Mononuclear cell (primary cell): ENCODE results near the gene YY1. TPM values are rescaled to one million over a fixed set of nuclear protein-coding genes. Genes with fewer than 3 reads are reported as not detected.
"Not testable (repeated sequence)": the region's sequence is repeated elsewhere in the genome, so short reads cannot be mapped to it uniquely, and the experiment has no call there.

Experiments used
- H3K27me3 ChIP-seq: 2 replicates; pipeline ENCODE4 v1.6.0; 2011; ENCODE audit warnings: low read length, control low read depth; ENCODE audit not compliant: insufficient read depth
- H3K4me1 ChIP-seq: 2 replicates; pipeline ENCODE4 v1.5.1; 2011; ENCODE audit warnings: mild to moderate bottlenecking, low read length, control low read depth; ENCODE audit not compliant: insufficient read depth
- H3K4me3 ChIP-seq: 2 replicates; pipeline ENCODE4 v1.5.1; 2011; ENCODE audit warnings: mild to moderate bottlenecking, low read length, moderate library complexity
- H3K9me3 ChIP-seq: 2 replicates; pipeline ENCODE4 v1.5.1; 2011; ENCODE audit warnings: low read depth, mild to moderate bottlenecking, control low read depth, low read length
- total RNA-seq: library from RNA; depleted of rRNA; stranded (reverse); fragments of >200 nt; gene quantifications from one replicate; pipeline ENCODE4 v1.2.3, GENCODE V29; 2012

The YY1 gene
- total RNA-seq, result 80.5 TPM

DNA sequence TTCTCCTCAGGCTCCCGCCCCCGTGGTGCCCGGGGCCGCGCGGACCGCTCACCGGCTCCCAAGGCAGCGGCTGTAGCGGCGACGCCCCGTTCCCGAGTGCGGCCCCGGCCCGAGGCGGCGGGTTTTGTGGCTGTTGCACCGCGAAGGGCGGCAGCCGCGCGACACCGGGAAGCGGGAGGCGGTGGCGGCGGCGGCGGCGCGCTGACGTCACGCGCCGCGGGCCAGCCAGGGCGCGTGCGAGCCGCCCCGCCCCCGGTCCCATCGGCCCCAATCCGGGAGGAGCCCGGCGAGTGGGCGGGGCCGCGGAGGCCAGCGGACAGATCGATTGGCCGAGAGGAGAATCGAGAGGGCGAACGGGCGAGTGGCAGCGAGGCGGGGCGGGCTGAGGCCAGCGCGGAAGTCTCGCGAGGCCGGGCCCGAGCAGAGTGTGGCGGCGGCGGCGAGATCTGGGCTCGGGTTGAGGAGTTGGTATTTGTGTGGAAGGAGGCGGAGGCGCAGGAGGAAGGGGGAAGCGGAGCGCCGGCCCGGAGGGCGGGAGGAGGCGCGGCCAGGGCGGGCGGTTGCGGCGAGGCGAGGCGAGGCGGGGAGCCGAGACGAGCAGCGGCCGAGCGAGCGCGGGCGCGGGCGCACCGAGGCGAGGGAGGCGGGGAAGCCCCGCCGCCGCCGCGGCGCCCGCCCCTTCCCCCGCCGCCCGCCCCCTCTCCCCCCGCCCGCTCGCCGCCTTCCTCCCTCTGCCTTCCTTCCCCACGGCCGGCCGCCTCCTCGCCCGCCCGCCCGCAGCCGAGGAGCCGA lies at the start of gene YY1:
YY1 (plus strand) TSS at position 726 of the 792 bp plus-strand sequence. CDS start 101 bp downstream, outside the sequence.
- Histone ChIP-seq H3K27me3 (no peaks in the 10 kb centered on the region), H3K4me1 (peaks cover 62% of the 10 kb centered on the region), H3K9me3 (no peaks in the 10 kb centered on the region), H3K4me3 (peak within 1 kb of the TSS; percentile 94)

DNA sequence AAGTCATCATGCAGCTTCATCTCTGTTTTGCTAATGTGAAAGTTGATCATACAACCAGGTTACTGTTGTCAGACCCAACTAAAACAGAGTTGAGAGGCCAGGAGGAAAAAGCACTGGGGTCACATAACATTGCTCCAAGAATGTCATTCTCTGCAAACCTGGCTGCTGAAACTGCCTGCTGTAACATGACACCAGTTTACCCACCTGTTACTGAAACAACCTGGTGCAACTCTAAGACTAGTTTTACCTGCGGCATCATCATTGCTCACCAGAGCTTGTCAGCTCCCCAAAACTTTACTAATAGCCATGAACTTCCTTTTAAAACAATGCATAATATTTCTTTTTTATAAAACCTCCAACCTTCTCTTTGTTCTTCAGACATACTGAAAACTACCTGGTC lies 48.8 kb upstream of the YY1 start:
- H3K9me3 ChIP-seq, result no peaks in the 10 kb centered on the region
- no peaks in the 10 kb centered on the region for H3K27me3 ChIP-seq
- H3K4me3 ChIP-seq, result no peak overlapping the region
- peaks cover 15% of the 10 kb centered on the region for H3K4me1 ChIP-seq

DNA sequence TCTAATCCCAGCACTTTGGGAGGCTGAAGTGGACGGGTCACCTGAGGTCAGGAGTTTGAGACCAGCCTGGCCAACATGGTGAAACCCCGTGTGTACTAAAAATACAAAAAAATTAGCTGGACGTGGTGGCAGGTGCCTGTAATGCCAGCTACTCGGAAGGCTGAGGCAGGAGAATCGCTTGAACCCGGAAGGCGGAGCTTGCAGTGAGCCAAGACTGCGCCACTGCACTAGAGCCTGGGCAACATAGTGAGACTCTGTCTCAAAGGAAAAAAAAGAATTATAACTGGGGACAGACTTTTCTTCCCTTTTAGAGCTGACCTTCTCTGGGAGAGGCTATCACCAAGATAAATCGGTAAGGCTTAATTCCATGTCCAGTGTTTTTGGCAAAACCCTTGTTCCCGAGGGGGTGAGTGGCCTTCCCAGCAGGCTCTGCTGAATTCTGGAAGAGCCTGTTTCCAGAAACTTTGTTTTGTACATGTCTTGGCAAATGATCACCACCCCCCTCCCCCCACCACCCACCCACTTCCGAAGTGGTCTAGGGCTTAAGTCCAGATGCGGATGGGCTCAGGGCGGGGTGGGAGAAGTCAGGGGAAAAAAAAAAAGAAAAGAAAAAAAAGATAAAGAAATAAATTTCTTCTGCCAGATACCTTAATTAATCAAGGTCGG lies 47.2 kb upstream of the YY1 start:
- Histone ChIP-seq H3K4me3 (no peak overlapping the region), H3K4me1 (peaks cover 15% of the 10 kb centered on the region), H3K9me3 (no peaks in the 10 kb centered on the region)

DNA sequence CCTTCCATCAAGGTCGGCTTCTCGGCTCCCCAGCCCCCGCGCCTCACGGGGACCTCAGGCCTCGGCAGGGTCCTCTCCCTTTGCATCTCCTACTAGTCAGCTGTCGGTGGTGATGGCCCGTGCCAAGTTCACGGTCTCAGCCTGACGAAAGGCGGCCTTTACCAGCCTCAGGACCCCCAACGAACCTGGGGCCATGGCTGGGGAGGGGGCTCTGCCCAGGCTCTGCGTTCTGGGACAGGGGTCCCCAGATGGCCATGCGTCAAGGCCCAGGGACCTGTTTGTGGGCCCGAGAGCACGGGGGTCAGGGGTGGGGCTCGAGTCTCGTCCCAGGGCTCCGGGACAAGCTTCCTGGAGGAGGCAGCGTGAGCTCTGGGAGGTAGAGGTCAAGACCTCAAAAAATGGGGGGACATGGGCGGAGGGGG lies 46.7 kb upstream of the YY1 start:
- peak overlapping the region; percentile 34 for H3K4me3 ChIP-seq
- no peaks in the 10 kb centered on the region for H3K9me3 ChIP-seq
- no peaks in the 10 kb centered on the region for H3K27me3 ChIP-seq
- peaks cover 15% of the 10 kb centered on the region for H3K4me1 ChIP-seq

More for the DNA sequence above, 47.2 kb upstream of the YY1 start:
- no peaks in the 10 kb centered on the region for H3K27me3 ChIP-seq

DNA sequence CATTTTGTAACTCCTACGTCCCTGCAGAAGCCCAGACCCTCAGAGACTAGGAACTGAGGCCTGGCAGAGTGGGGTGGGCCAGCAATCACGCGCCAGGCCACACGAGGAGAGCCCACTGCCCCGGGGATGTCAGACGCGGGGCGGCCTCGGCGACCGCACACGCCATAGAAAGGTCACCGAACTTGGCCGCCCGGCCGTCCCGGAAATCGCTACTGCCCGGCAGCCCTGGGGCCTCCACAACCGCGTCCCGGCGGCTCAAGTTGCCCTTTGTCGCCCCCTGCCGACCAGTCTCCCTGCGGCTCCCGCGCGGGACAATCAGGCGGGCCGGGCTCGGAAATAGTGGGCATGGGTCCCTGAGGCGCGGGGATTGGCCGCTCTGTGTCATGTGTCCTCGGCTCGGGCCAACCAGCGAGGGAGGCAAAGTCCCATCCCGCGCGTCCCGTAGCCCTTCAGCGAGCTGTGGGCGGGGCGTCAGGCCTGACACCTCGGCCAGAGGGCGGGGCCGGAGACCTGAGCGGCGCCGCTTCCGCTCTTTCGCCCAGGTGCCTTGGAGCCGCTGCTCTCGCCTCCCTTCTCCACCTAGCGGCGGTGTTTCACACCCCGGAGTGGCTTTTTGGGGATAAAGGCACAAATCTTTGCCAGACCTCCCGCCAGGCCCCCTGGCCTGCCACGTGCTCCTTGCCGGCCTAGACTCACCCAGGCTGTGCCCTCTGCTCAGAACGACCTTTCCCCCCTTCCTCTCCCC lies 46.1 kb upstream of the YY1 start:
- Histone ChIP-seq H3K4me3 (peak overlapping the region; percentile 34), H3K9me3 (no peaks in the 10 kb centered on the region), H3K27me3 (no peaks in the 10 kb centered on the region)

DNA sequence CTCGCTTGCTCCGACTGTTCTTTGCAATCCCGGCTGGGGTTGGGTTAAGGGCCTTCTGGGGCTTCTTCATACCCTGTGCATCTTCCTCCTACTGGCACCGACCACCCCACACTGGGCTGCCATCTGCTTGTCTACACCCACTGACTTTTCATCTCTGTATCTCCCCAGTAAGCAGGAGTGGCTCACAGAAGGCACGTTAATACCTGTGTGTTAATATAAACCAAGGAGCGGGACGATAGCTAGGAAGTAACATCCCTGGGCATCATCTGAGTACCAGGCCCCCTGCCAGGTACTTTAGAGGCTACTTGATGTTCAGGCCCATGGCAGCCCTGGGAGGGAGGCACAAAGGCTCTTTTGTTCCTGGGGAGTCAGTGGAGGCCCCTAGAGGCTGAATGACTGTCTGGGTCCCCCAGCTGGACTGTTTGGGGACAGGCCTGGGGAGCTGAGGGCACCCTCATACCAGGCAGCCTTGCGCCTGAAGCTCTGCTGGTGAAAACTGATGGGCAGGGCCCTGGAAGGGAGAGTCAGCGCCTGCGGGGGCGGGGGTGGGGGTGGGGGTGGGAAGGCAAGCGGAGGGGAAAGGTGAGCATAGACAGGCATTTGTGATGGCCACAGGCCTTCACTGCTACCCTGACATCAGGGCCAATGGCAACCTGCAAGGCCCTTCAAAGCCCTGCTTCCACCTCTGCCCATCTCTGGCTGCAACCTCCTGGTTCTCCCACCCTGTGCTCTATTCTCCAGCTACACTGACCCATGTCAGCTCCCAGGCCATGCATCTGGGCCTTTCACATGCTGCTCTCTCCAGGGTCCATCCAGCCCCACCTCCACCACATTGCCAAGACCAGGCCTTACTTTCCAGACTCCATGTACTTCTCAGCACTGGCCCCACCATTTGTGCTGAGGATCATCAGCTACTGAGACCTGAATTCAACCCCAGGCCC lies 45.3 kb upstream of the YY1 start:
- Histone ChIP-seq H3K9me3 (no peaks in the 10 kb centered on the region), H3K4me3 (peak overlapping the region; percentile 20), H3K27me3 (no peaks in the 10 kb centered on the region), H3K4me1 (peaks cover 15% of the 10 kb centered on the region)

More for the DNA sequence above, 46.1 kb upstream of the YY1 start:
- peaks cover 15% of the 10 kb centered on the region for H3K4me1 ChIP-seq

DNA sequence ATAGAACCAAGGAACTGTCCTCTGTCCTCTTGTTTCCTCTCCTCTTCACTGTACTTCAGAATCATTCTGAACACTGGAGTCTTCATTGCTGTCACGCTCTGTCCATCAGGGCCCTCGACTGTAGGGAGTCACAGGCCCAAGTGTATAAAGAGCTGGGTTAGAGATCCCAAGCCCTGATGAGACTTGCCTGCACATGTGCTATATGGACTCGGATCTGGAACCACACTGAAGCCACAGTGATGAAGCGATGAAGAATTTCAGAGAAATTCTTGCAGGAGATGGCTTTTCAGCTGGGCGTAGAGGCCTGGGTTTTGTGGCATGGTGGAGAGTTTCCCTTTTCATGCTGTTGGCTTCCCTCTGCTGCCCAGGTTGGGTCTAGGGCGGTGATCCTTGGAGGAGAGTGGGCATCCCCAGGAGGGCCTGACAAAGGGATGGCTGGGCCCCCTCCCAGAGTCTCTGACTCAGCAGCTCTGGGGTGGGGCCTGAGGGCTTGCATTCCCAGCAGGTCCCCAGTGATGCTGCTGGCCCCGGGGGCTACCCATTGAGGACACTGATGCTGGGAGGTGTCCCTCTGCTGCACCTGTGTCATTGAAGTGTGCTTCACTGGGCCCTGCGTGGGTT lies 39.6 kb upstream of the YY1 start:
- no peak overlapping the region for H3K4me3 ChIP-seq
- H3K9me3 ChIP-seq, result no peaks in the 10 kb centered on the region
- no peaks in the 10 kb centered on the region for H3K4me1 ChIP-seq
- H3K27me3 ChIP-seq, result no peaks in the 10 kb centered on the region

DNA sequence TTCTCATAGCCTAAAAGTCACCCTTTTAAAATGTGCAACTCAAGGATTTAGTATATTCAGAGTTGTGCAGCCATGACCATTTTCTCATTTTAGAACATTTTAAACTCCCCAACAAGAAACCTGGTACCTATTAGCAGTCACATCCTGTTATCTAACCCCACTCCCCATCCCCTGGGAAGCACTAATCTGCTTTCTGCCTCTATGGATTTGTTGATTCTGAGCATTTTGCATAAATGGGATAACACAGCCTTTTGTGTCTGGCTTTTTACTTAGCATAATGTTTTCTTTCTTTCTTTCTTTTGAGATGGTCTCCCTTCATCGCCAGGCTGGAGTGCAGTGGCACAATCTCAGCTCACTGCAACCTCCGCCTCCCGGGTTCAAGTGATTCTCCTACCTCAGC lies 38.6 kb upstream of the YY1 start:
- H3K4me1 ChIP-seq, result no peaks in the 10 kb centered on the region
- H3K9me3 ChIP-seq, result no peaks in the 10 kb centered on the region
- no peaks in the 10 kb centered on the region for H3K27me3 ChIP-seq
- H3K4me3 ChIP-seq, result no peak overlapping the region

DNA sequence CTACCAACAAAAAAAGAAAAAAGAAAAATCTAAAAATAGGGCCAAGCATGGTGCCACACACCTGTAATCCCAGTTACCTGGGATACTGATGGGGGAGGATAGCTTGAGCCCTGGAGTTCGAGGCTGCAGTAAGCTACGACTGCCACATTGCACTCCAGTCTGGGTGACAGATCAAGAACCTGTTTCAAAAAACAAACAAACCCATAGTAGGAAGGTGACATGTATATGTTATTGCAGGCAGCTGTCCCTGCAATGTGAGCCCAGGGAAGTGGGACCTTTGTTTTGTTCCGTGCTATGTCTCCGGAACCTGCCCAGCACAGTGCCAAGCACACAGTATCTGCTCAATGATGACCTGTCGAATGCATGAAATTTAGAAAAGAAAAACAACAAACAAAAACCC lies 37.2 kb upstream of the YY1 start:
- Histone ChIP-seq H3K27me3 (no peaks in the 10 kb centered on the region), H3K4me3 (no peak overlapping the region), H3K4me1 (no peaks in the 10 kb centered on the region), H3K9me3 (no peaks in the 10 kb centered on the region)

DNA sequence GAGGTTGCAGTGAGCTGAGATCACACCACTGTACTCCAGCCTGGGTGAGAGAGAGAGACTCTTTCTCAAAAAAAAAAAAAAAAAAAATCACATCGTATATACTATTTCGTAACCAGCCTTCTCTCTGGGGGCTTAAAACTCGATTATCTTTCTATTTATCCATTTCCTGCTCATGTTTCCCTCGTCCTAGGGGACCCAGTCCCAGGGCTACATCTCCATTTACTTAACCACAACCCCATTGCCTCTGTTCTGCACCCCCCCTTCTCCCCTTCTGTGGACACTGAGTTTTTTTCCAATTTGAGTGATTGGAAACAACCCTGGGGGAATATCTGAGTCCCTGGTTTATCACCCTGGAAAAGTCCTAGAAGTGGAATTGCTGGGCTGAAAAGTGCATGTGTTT lies 36.2 kb upstream of the YY1 start:
- H3K27me3 ChIP-seq, result no peaks in the 10 kb centered on the region
- H3K4me1 ChIP-seq, result no peaks in the 10 kb centered on the region
- H3K4me3 ChIP-seq, result no peak overlapping the region
- H3K9me3 ChIP-seq, result no peaks in the 10 kb centered on the region

DNA sequence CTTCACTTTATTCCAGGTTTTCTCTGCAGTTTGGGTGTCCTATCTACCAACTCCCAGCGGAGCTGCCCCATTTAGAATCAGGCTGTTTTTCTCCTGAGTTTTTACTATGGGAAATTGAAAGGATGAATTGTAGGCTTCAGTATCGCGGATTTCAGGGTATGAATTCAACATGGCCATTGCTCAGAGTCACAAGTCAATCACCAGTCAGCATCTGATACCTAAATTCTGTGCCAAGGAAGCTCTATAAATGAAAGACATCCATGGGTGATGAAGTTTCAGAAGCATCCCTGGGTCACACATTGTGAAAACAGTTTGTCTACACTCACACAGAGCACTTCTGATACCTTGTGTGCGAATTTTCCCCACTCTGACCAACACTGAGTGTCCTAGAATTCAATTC lies 35.8 kb upstream of the YY1 start:
- Histone ChIP-seq H3K4me1 (no peaks in the 10 kb centered on the region), H3K9me3 (no peaks in the 10 kb centered on the region), H3K27me3 (no peaks in the 10 kb centered on the region), H3K4me3 (no peak overlapping the region)

DNA sequence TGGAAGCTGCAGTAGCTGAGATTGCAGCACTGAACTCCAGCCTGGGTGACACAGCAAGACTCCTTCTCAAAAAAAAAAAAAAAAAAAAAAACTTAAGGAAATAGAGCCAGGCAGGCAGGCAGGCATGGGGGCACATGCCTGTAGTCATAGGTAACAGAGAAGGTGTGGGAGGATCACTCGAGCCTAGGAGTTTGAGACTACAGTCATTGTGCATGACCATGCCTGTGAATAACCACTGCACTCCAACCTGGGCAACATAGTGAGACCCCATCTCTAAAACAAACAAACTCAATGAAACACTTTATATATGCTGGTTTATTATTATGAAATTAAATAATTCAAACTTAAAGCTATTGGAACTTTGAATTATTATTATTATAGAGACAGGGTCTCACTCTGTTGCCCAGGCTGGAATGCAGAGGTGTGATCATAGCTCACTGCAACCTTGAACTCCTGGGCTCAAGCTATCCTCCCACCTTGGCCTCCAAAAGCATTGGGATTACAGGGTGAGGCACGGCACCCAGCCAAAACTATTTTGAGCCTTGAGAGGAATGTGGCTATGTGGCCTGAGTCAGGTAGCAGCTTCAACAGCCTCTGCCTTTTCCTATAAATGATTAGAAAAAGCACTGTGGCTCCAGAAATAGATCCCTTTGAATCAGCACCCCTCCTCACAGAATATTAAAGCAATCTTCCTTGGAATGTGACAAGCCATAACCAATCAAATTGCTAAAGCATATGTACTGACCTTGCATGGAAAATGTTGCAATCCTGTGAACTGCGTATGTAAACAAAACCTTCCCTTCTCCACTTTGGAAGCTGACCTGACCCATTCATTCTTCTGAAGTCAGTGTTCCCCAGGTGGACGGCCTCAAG lies 34.7 kb upstream of the YY1 start:
- no peaks in the 10 kb centered on the region for H3K9me3 ChIP-seq
- H3K27me3 ChIP-seq, result no peaks in the 10 kb centered on the region
- no peaks in the 10 kb centered on the region for H3K4me1 ChIP-seq
- no peak overlapping the region for H3K4me3 ChIP-seq

DNA sequence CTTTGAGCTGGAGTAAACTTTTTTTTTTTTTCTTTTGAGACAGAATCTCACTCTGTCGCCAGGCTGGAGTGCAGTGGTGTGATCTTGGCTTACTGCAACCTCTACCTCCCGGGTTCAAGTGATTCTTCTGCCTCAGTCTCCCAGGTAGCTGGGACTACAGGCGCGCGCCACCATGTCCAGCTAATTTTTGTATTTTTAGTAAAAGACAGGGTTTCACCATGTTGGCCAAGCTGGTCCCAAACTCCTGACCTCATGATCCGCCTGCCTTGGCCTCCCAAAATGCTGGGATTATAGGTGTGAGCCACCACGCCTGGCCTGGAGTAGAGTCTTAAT lies 34.1 kb upstream of the YY1 start:
- H3K9me3 ChIP-seq, H3K27me3 ChIP-seq, H3K4me1 ChIP-seq, H3K4me3 ChIP-seq: not testable (repeated sequence)
